ENCODE results near the gene GSTM1. TPM values are rescaled to one million over a fixed set of nuclear protein-coding genes. Genes with fewer than 3 reads are reported as not detected.

Gene GSTM1
- 100 to 1,000 TPM in 2 of 9 donors, under 1 TPM in 2, not detected in 5; 0.11 to 301 (median 75.1) TPM for total RNA-seq
- 100 to 1,000 TPM in 2 of 3 donors, not detected in 1; 114 to 242 TPM for polyA plus RNA-seq
- long read RNA-seq, donor 1, transcript GSTM1-201 (8 exons, 1,161 nt) = major isoform, 30 of 114 reads
- long read RNA-seq, donor 1, partial matches to known transcripts = 8 of 114 reads
- long read RNA-seq, donor 1, other reads (novel, unspliced or antisense) = 76 of 114 reads
- long read RNA-seq, donor 2 = 0 reads
- long read RNA-seq, donor 3, transcript GSTM1-201 (8 exons, 1,161 nt) = major isoform, 7 of 7 reads
- long read RNA-seq, donor 3, partial matches to known transcripts = 0 of 7 reads
- long read RNA-seq, donor 3, other reads (novel, unspliced or antisense) = 0 of 7 reads
- long read RNA-seq, donor 4, partial matches to known transcripts = 0 of 1 reads
- long read RNA-seq, donor 4, other reads (novel, unspliced or antisense) = 1 of 1 reads
- long read RNA-seq, donor 5, transcript GSTM1-201 (8 exons, 1,161 nt) = major isoform, 488 of 545 reads
- long read RNA-seq, donor 5, transcript GSTM1-202 (7 exons, 1,028 nt) = minor isoform, 8 of 545 reads
- long read RNA-seq, donor 5, partial matches to known transcripts = 19 of 545 reads
- long read RNA-seq, donor 5, other reads (novel, unspliced or antisense) = 27 of 545 reads
- long read RNA-seq, donor 6 = 0 reads
- long read RNA-seq, donor 7, transcript GSTM1-201 (8 exons, 1,161 nt) = major isoform, 8 of 9 reads
- long read RNA-seq, donor 7, partial matches to known transcripts = 0 of 9 reads
- long read RNA-seq, donor 7, other reads (novel, unspliced or antisense) = 0 of 9 reads
- long read RNA-seq, donor 8 = 0 reads
- long read RNA-seq, donor 9 = 0 reads
- long read RNA-seq, donor 10 = 0 reads

DNA sequence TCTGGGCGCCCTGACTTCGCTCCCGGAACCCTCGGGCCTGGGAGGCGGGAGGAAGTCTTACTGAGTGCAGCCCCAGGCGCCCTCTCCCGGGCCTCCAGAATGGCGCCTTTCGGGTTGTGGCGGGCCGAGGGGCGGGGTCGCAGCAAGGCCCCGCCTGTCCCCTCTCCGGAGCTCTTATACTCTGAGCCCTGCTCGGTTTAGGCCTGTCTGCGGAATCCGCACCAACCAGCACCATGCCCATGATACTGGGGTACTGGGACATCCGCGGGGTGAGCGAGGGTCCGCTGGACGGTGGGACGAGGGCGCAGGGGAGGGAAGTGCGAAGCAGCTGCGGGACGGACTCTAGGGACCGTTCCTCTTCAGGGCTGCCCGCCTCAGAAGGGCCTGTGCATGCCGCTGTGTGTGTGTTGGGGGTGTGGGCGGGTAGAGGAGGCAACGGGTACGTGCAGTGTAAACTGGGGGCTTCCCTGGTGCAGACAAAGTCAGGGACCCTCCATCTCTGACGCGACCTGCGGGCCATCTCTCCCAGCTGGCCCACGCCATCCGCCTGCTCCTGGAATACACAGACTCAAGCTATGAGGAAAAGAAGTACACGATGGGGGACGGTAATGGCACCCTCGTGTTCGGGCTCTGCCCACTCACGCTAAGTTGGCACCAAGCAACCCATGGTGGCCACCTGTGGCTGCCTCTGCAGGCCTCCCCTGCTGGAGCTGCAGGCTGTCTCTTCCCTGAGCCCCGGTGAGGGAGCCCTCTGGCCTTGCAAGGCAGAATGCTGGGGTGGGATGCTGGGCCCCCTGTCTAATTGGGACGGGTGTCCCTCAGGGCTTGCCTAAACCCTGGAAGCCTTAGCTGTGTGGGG is at the start of gene GSTM1:
GSTM1 (plus strand) TSS at position 177 of the 859 bp plus-strand sequence; CDS start at position 234, 57 bp downstream.
- whole genome bisulfite sequencing, 4 donors = 0 to 1% (median 1%) methylated on average over 4 to 46 of the region's 46 CpGs; no CpG with 5 or more reads in 1 of the 4 donors
- H3K36me3 ChIP-seq (replicated peaks in 1 of 2) = no peaks in the 10 kb centered on the region
- peaks cover 0 to 42% of the 10 kb centered on the region in 2 donors for H3K4me1 ChIP-seq (replicated peaks in 1 of 2)
- no peaks in the 10 kb centered on the region for H3K27me3 ChIP-seq
- intact Hi-C loops (cut with DNase I) = no loop called here
- H3K4me3 ChIP-seq = peak within 1 kb of the TSS in 1 of 4 donors; percentile 61
- TF ChIP-seq POLR2A (IDR thresholded peaks at IDR 0.05) (peak in 1 of 2 donors; percentile 17), CTCF (IDR thresholded peaks at IDR 0.05) (peak in 2 of 6 experiments; percentile 49 to 52)
- H3K9me3 ChIP-seq (replicated peaks in 1 of 3) = no peaks in the 10 kb centered on the region
- DNase-seq = peak in 2 of 7 donors; percentile 78 to 90
- H3K27ac ChIP-seq = peak within 1 kb of the TSS in 2 of 5 donors; percentile 86 to 90

- Histone ChIP-seq H3K9me3 (replicated peaks in 1 of 3) (no peaks in the 10 kb centered on the region), H3K4me3 (no peak overlapping the region), H3K36me3 (replicated peaks in 1 of 2) (no peaks in the 10 kb centered on the region), H3K4me1 (replicated peaks in 1 of 2) (peaks cover 0 to 11% of the 10 kb centered on the region in 2 donors), H3K27ac (no peak overlapping the region), H3K27me3 (no peaks in the 10 kb centered on the region)
- TF ChIP-seq CTCF (IDR thresholded peaks at IDR 0.05) (no peak), POLR2A (IDR thresholded peaks at IDR 0.05) (no peak)
- intact Hi-C loops (cut with DNase I) = no loop called here
- peak in 4 of 7 donors; percentile 9 to 49 (median 11) for DNase-seq
- 82 to 83% (median 83%) methylated on average over 5 to 9 of the region's 9 CpGs for WGBS, 4 donors
Observed at GRCh38 chr1:109639063-109639840, 48.4 kb upstream of the GSTM1 start.

DNA sequence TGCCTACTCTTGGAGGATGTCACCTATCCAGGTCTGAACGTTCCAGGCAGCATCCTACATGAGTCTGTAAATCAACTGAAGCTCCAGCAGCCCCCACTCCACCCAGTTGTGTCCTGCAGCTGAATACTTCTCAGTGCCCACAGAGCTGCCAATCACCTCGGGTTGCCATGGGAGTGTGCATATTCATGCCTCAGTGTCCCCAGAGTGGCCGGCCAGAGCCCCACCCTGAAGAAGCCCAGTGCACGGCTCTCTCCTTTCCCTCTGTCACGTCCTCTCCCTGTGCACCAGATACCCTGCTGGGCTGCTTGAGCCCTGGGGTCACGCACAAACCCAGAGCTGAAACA is 47.8 kb upstream of the GSTM1 start:
- Histone ChIP-seq H3K36me3 (replicated peaks in 1 of 2) (no peaks in the 10 kb centered on the region), H3K9me3 (replicated peaks in 1 of 3) (no peaks in the 10 kb centered on the region), H3K4me3 (no peak overlapping the region), H3K4me1 (replicated peaks in 1 of 2) (peaks cover 0 to 11% of the 10 kb centered on the region in 2 donors), H3K27ac (no peak overlapping the region), H3K27me3 (no peaks in the 10 kb centered on the region)
- TF ChIP-seq CTCF (IDR thresholded peaks at IDR 0.05) (no peak), POLR2A (IDR thresholded peaks at IDR 0.05) (no peak)
- intact Hi-C loops (cut with DNase I) = loop anchor here (2.0 to 5.0 kb wide), 3 partner anchors 132 to 342 kb away; partner anchors contain the start of gene AHCYL1 (in 1 of the 2)
- 22 to 51% (median 36%) methylated on average over 4 to 6 of the region's 6 CpGs for WGBS, 4 donors
- peak in 4 of 7 donors; percentile 15 to 50 (median 17) for DNase-seq
